ENCODE measurements around the gene TMCO1.
"Not testable (repeated sequence)": the region's sequence is repeated elsewhere in the genome, so short reads cannot be mapped to it uniquely, and the experiment has no call there.

The TMCO1 gene

DNA sequence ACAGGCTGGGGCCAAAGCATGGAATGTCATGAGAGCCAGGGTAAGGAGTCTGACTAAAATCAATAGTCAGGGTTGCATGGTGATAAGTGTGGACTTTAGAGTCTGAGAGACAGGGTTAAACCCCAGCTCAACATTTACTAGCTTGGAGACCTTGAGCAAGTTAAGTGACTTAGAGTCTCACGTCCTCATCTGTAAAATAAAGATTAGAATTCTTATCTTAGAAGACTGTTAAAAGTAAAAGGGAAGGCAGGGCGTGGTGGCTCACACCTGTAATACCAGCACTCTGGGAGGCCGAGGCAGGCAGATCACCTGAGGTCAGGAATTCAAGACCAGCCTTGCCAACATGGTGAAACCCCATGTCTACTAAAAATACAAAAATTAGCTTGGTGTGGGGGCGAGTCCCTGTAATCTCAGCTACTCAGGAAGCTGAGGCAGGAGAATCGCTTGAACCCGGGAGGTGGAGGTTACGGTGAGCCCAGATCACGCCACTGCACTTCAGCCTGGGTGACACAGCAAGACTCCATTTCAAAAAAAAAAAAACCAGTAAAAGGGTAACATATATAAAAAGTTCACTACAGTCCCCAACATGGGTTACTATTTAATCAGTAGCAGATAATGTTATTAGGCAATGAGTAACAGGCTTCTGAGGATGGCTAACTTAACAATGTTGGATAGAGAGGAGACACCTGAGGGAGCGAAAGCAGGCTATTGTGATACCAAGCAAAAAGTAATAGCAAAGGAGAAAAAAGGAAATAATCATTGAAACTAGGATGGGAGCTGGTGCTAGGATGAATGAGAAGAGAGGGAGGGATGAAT is 20.8 kb downstream of the TMCO1 start:
- in situ Hi-C loops (cut with HindIII; ENCODE audit: low sequenced_read_pairs): no loop called here

- in situ Hi-C loops (cut with HindIII; ENCODE audit: low sequenced_read_pairs): not testable (repeated sequence)
Measured at GRCh38 chr1:165744913-165745312, 23.8 kb downstream of the TMCO1 start.

DNA sequence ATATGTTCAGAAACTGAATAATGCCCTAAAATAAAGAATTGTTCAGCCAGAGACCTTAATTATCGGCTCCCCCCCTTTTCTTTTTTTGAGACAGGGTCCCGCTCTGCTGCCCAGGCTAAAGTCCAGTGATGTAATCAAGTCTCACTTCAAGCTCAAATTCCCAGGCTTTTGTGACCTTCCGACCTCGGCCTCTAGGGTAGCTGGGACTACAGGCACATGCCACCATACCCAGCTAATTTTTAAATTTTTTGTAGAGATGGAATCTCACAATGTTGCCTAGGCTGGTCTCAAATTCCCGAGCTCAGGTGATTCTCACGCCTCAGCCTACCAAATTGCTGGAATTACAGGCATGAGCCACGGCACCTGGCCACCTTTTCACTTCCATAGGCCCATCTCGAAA is 26.5 kb downstream of the TMCO1 start:
- in situ Hi-C loops (cut with HindIII; ENCODE audit: low sequenced_read_pairs): no loop called here

GRCh38 chr1:165738794-165739193 is 29.9 kb downstream of the TMCO1 start:
- in situ Hi-C loops (cut with HindIII; ENCODE audit: low sequenced_read_pairs): no loop called here

DNA sequence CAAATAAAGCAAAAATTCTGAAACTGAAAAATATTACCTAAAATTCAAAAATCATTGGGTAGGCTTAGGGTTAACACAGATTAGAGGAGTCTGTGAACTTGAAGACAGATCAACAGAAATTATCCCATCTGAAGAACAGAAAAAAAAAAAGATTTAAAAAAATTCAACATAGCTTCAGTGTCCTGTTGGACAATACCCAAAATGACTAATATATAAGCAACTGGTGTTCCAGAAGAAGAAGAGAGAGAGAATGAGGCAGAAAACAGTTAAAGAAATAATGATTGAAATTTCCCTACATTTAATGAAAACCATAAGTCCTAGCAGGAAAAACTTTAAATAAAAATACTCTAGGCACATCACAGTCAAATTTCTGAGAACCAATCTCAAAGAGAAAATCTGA is 31.5 kb downstream of the TMCO1 start:
- in situ Hi-C loops (cut with HindIII; ENCODE audit: low sequenced_read_pairs): no loop called here

DNA sequence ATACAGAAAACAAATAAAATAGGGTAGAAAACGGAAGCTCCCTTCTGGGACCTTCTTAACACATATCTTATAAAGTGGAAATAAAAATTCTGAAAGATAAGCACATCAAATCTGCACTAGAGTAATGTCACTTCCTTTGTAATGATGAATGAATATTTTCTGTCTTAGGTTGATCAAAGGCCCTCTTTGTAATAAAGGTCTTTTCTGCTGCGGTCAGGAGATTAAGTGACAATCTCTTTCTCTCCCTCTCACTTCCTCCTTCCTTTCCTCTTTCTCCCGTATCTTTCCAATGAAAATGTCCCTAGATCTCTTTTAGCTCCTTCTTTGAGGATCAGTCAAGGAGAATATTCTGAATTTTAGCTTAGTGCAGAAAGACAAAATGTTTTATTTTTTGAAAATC is 33.8 kb downstream of the TMCO1 start:
- in situ Hi-C loops (cut with HindIII; ENCODE audit: low sequenced_read_pairs): no loop called here

DNA sequence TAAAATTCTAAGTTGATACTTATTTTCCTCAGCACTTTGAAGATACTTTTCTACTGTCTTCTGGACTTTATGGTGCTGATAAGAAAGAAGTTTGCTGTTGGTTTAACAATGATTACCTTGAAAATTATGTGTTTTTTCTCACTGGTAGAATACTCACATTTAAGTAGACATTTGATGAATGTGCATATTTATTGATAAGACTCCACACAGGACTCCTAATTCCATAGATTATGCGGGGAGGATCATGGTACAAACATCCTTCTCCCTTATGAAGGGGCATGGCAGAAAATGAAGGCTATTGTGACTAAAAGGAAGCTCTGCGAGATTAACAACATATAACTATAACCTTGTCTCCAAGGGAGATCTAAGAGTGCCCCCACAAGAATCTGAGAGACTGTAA is 41.8 kb downstream of the TMCO1 start:
- in situ Hi-C loops (cut with HindIII; ENCODE audit: low sequenced_read_pairs): no loop called here

DNA sequence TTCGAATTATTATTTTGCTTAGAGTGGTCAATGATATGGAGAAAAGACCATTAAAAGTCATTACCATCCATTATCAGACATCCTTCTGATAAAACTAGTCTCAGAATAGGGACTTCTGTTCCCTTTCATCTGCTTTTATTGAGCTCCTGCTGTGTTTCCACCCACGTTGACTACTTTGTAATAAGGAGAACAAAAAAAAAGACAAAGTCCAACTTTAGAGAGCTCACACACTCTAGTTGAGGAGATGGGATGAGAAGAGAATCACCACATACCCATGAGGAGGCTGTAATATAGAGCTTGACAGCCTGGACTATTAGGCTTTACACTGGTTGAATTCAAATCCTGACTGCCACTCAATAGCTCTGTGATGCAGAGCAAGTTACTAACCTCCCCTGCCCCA is 42.5 kb downstream of the TMCO1 start:
- in situ Hi-C loops (cut with HindIII; ENCODE audit: low sequenced_read_pairs): no loop called here

GRCh38 chr1:165717918-165718515 is 50.7 kb downstream of the TMCO1 start:
- in situ Hi-C loops (cut with HindIII; ENCODE audit: low sequenced_read_pairs): no loop called here

DNA sequence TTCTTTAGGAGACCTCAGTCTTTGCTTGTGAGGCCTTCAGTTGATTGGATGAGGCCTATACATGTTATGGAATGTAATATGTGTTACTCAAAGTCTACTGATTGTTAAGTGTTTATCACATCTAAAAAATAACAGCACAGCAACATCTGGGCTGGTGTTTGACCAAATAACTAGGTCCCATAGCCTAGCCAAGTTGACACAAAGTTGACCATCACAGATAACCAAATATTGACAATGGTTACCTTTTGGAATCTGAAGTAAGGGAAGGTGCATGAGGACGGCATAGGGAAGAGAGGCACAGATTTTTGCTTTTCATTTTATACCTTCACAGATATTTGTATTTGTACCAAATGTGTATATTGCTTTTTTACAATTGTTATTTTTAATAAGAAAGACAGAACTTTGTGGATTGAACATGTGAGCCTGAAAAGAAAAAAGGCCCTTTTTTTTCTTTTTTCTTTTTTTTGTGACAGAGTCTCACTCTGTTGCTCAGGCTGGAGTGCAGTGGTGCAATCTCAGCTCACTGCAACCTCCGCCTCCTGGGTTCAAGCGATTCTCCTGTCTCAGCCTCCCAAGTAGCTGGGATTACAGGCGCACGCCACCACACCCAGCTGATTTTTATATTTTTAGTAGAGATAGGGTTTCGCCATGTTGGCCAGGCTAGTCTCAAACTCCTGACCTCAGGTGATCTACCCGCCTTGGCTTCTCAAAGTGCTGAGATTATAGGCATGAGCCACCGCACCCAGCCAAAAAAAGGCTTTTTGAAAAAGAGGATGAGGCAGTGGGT is 52.2 kb downstream of the TMCO1 start:
- in situ Hi-C loops (cut with HindIII; ENCODE audit: low sequenced_read_pairs): not testable (repeated sequence)

- in situ Hi-C loops (cut with HindIII; ENCODE audit: low sequenced_read_pairs): no loop called here
Measured at GRCh38 chr1:165712764-165713163, 55.9 kb downstream of the TMCO1 start.

DNA sequence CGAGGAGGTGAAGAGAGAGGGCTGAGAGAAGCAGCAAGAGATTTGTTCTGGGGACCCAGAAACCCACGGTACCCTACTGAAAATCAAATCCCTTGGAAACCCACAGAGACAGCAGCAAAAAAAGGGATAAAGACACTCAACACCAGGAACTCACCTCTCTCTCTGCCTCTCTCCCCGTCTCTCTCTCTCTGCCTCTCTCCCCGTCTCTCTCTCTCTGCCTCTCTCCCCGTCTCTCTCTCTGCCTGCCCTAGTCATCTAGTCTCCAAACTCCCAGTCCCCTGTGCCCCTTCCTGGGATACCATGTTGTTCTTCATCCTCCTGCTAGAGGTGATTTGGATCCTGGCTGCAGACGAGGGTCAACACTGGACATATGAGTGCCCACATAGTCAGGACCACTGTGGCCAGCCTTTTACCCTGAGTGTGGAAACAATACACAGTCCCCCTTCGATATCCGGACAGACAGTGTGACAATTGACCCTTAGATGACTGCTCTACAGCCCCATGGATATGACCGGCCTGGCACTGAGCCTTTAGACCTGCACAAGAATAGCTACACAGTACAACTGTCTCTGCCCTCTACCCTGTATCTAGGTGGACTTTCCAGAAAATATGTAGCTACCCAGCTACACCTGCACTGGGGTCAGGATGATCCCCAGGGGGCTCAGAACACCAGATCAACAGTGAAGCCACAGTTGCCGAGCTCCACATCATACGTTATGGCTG is 60.5 kb downstream of the TMCO1 start:
- in situ Hi-C loops (cut with HindIII; ENCODE audit: low sequenced_read_pairs): no loop called here

GRCh38 chr1:165703648-165704047 is 65.0 kb downstream of the TMCO1 start:
- in situ Hi-C loops (cut with HindIII; ENCODE audit: low sequenced_read_pairs): no loop called here

DNA sequence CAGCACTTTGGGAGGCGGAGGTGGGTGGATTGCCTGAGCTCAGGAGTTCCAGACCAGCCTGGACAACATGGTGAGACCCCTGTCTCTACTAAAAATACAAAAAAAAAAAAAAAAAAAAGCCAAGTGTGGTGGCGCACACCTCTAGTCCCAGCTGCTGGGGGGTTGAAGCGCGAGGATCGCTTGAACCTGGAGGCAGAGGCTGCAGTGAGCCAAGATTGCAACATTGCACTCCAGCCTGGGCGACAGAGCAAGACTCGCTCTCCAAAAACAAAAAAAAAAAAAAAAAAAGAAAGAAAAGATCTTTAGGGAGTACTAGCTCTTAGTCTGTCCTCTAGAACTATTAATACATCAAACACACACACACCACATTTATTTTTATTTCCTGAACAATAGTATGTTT is 66.7 kb downstream of the TMCO1 start:
- in situ Hi-C loops (cut with HindIII; ENCODE audit: low sequenced_read_pairs): not testable (repeated sequence)

DNA sequence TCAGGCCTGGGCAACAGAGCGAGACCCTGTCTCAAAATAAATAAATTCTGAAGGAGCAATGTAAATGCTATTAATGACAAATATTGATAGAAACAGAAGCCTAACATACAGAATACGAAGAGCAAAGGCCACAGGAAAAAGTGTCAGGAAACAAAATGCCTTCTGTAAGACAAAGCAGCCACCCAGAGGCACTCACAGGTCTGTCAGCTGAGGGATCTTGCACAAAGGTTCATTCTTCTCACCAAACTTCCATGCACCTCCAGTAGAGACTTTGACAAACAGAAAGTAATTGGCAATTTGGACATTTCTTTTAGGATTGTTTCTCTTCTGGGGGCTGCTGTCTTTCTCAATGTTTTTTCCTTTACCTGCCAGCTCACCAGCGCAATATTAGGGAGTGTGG is 69.1 kb downstream of the TMCO1 start:
- in situ Hi-C loops (cut with HindIII; ENCODE audit: low sequenced_read_pairs): loop anchor here (5.0 to 10.0 kb wide), 2 partner anchors 203 to 1855 kb away; partner anchors contain the start of gene CREG1

DNA sequence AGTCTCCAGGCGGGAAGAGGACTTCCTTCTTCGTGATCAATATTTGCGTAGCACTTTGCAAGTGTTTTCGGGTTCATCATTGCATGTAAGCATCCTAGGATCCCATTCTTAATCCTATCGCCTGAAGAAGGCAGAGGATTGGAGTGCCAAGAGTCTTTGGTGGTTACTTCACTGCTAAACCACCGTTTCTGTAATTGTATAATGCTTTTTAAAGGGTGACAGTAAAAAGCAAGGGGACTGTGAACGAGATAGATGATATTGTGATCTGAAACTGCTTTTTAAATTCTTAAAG is 70.0 kb downstream of the TMCO1 start:
- in situ Hi-C loops (cut with HindIII; ENCODE audit: low sequenced_read_pairs): loop anchor here (5.0 to 10.0 kb wide), 2 partner anchors 204 to 1856 kb away; partner anchors contain the start of gene CREG1

GRCh38 chr1:165697881-165698760 is 70.5 kb downstream of the TMCO1 start, which contains the start of gene ALDH9A1:
TSS of gene ALDH9A1 (minus strand) at chr1:165698562. CDS start at chr1:165698558, 4 bp downstream.
- in situ Hi-C loops (cut with HindIII; ENCODE audit: low sequenced_read_pairs): loop anchor here (5.0 to 10.0 kb wide), 2 partner anchors 204 to 1857 kb away; partner anchors contain the start of gene CREG1

DNA sequence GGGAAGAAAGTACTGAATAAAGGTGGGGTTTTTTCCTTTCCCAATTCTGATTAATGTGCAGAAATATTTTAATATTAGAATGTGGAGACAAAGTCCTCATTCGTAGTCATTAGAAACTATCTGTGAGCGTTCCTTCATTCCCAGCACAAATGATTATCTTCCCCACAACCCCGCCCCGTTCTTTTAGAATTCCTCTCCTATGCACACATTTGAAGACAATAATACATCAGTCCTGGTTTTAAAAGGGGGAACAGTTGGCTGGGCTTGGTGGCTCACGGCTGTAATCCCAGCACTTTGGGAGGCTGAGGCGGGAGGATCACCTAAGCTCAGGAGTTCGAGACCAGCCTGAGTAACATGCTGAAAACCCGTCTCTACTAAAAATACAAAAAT is 71.2 kb downstream of the TMCO1 start:
- in situ Hi-C loops (cut with HindIII; ENCODE audit: low sequenced_read_pairs): loop anchor here (5.0 to 10.0 kb wide), 2 partner anchors 205 to 1857 kb away; partner anchors contain the start of gene CREG1

DNA sequence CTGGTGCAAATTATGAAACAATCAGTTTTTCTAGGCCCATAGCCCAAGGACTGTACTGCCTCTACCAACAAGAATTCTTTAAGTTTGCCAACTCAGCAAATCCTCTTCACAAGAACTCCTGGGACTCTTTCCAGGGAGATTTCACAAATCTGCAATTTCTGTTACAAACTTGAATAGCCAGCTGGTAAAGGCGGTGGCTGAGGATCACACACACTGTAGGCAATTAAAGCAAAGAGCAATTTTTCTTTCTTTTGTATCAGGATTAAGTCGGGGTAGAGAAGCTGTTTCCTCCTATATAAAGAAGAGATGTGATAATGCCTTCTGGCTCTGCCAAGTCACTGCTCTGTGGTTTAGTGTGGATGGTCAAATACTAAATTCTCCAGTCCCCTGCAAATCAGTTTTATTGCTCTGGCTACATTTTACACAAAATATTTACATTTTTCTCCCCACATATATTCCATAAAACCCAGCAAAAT is 72.0 kb downstream of the TMCO1 start:
- in situ Hi-C loops (cut with HindIII; ENCODE audit: low sequenced_read_pairs): loop anchor here (5.0 to 10.0 kb wide), 2 partner anchors 206 to 1858 kb away; partner anchors contain the start of gene CREG1

DNA sequence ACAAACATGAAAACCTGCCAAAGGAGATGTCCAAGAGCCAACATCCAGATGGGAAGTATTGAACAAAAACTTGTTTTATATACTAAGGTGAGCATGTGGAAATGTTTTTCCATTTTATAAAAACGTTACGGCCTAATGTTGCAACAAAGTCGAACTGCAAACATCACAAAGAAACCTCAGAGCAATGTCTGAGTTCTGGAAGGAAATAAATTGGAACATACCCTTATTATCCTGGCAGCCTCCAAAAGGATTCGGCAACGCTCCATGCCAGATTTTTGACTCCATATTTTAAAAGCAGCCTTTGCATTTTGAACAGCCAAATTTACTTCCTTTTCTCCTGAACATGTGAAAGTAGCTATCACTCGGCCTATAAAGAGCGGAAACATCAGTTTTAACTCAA is 73.6 kb downstream of the TMCO1 start:
- in situ Hi-C loops (cut with HindIII; ENCODE audit: low sequenced_read_pairs): loop anchor here (5.0 to 10.0 kb wide), 2 partner anchors 207 to 1860 kb away; partner anchors contain the start of gene CREG1
